K562 treated with DMSO at 1 percent for 4 hours (cell line): ENCODE data around the gene DZIP3. TPM values are rescaled to one million over a fixed set of nuclear protein-coding genes. Genes with fewer than 3 reads are reported as not detected.

Experiments used
- total RNA-seq: library from RNA; unstranded; fragments of 300-600 nt; gene quantifications from 2 replicates; pipeline ENCODE4 v1.2.3, GENCODE V29; 2022; ENCODE audit not compliant: insufficient read depth

DZIP3 gene, protein sequence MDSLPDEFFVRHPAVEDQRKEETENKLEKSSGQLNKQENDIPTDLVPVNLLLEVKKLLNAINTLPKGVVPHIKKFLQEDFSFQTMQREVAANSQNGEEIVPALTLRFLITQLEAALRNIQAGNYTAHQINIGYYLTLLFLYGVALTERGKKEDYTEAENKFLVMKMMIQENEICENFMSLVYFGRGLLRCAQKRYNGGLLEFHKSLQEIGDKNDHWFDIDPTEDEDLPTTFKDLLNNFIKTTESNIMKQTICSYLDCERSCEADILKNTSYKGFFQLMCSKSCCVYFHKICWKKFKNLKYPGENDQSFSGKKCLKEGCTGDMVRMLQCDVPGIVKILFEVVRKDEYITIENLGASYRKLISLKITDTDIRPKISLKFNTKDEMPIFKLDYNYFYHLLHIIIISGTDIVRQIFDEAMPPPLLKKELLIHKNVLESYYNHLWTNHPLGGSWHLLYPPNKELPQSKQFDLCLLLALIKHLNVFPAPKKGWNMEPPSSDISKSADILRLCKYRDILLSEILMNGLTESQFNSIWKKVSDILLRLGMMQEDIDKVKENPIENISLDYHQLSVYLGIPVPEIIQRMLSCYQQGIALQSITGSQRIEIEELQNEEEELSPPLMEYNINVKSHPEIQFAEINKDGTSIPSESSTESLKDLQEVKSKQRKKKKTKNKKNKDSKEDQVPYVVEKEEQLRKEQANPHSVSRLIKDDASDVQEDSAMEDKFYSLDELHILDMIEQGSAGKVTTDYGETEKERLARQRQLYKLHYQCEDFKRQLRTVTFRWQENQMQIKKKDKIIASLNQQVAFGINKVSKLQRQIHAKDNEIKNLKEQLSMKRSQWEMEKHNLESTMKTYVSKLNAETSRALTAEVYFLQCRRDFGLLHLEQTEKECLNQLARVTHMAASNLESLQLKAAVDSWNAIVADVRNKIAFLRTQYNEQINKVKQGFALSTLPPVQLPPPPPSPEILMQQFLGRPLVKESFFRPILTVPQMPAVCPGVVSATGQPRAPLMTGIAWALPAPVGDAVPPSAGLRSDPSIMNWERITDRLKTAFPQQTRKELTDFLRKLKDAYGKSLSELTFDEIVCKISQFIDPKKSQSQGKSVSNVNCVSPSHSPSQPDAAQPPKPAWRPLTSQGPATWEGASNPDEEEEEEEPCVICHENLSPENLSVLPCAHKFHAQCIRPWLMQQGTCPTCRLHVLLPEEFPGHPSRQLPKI
- total RNA-seq = 2.6 and 3.1 TPM in 2 replicates

DNA sequence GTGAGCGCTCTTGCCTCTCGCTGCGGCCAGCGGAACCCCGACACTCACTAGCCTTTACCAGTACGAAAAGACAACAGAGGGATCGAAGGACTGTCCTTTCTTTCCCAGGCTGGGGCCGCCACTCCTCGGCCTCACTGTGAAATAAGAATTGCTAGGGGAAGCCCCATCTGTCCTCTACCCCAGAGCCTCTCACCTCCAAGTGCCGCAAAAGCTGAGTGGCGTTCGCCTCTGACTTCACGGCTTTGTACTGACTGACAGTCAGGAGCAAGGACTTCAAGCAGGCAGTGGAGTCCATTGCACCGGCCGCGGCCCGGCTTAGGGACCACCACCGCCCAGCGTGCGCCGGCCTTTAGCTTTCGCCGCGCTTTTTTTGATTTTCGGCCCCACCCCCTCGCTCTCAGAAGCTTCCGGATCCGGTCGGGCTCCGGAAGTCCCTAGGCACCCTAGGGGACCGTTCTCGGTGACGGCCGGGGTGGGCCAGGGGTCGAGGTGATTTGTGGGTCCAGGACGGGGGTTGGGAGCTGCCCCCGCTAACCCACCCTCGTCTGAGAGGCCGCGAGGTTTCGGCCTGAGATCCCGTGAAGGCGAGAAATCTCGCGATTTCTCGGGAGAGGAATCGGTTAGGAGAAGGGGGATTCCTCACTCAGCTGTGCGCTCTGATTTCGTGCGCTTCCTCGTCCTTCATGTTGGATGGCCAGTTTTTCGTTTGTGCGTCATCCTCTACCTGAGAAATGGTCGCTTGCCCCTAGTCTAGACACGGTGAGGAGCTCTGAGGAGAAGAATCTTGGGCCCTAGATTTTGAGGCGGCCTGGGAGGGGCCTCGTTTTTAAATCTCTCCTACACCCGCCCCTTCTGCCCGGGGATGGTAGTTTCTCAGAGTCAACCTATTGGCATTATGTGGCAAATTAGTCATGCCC is at the start of gene DZIP3, which contains the start of gene CIP2A:
TSS of gene DZIP3 (plus strand) at position 642 of the 917 bp plus-strand sequence. CDS start 15,685 bp downstream, outside the sequence.
TSS of gene CIP2A (minus strand) at position 358 of the 917 bp plus-strand sequence. CDS start at position 295, 63 bp downstream.

Other genes with a start within 250 kb of the DZIP3 start
- 8.4 and 9.5 TPM in 2 replicates for gene MYH15, start 79.1 kb upstream of the DZIP3 start, total RNA-seq
- 4.0 and 6.1 TPM in 2 replicates for gene CIP2A, start 284 bp upstream of the DZIP3 start, total RNA-seq
- not detected in 2 replicates for gene RETNLB, start 167.7 kb downstream of the DZIP3 start, total RNA-seq
- not detected in 2 replicates for gene TRAT1, start 233.1 kb downstream of the DZIP3 start, total RNA-seq